Esophagus (tissue), 2 donors: Measurements from ENCODE around the gene BHLHE23. TPM values are rescaled to one million over a fixed set of nuclear protein-coding genes. Genes with fewer than 3 reads are reported as not detected.

ENCODE experiments used
- H3K27ac ChIP-seq, 2 donors: one replicate each; pipeline ENCODE4 v1.5.1; 2013; ENCODE audit warnings: low read depth in 2 of 2, mild to moderate bottlenecking in 2 of 2, inconsistent platforms in 1 of 2, low read length in 1 of 2, moderate library complexity in 1 of 2
- H3K27me3 ChIP-seq, 2 donors: one replicate each; pipeline ENCODE4 v1.6.1; 2013; ENCODE audit warnings: low read length in 2 of 2, control low read depth in 1 of 2, mild to moderate bottlenecking in 1 of 2; ENCODE audit not compliant: insufficient read depth in 2 of 2, control insufficient read depth in 1 of 2
- H3K36me3 ChIP-seq, 2 donors: one replicate each; pipeline ENCODE4 v1.6.1; 2013; ENCODE audit warnings: low read length in 1 of 2; ENCODE audit not compliant: control insufficient read depth in 2 of 2, insufficient read depth in 2 of 2
- H3K4me1 ChIP-seq, 2 donors: one replicate each; pipeline ENCODE4 v1.6.1; 2013; ENCODE audit warnings: low read length in 1 of 2; ENCODE audit not compliant: control insufficient read depth in 2 of 2, insufficient read depth in 2 of 2
- H3K4me3 ChIP-seq, 2 donors: one replicate each; pipeline ENCODE4 v1.5.1; 2013; ENCODE audit warnings: low read length in 2 of 2, mild to moderate bottlenecking in 2 of 2, low read depth in 1 of 2, moderate library complexity in 1 of 2
- H3K9me3 ChIP-seq, 2 donors: one replicate each; pipeline ENCODE4 v1.6.1; 2013; ENCODE audit warnings: mild to moderate bottlenecking in 2 of 2, low read depth in 1 of 2, low read length in 1 of 2, moderate library complexity in 1 of 2; ENCODE audit not compliant: control insufficient read depth in 2 of 2, insufficient read depth in 1 of 2
- WGBS, 2 donors: extraction: QIAGEN DNeasy Blood & Tissue Kit; methylation state at CpG; one replicate each; pipeline ENCODE4 v1.1.7; 2013; 5-methylcytosine and 5-hydroxymethylcytosine counted together
- polyA plus RNA-seq, 2 donors: library from polyadenylated mRNA; stranded (reverse); fragments of 200-250 nt; gene quantifications; one replicate each; pipeline ENCODE4 v1.2.3, GENCODE V29; 2013
- donor health status: healthy with polysubstance abuse.
- donor health status: Bipolar disorder and iron deficiency.

The BHLHE23 gene
- polyA plus RNA-seq, 2 donors, result not detected

GRCh38 chr20:63033794-63034709, 27.3 kb upstream of the BHLHE23 start:
- Histone ChIP-seq H3K27ac (no peak overlapping the region), H3K9me3 (peaks cover 0 to 3% of the 10 kb centered on the region in 2 donors), H3K27me3 (peaks cover 0 to 4% of the 10 kb centered on the region in 2 donors), H3K36me3 (no peaks in the 10 kb centered on the region), H3K4me3 (no peak overlapping the region), H3K4me1 (peaks cover 2 to 4% of the 10 kb centered on the region in 2 donors)
- 71 to 74% methylated on average over 32 to 33 of the region's 33 CpGs for WGBS, 2 donors

GRCh38 chr20:63032861-63033793, 26.4 kb upstream of the BHLHE23 start:
- H3K9me3 ChIP-seq, result peaks cover 0 to 3% of the 10 kb centered on the region in 2 donors
- H3K27ac ChIP-seq, result no peak overlapping the region
- 9 to 11% methylated on average over 34 of the region's 34 CpGs for WGBS, 2 donors
- H3K4me3 ChIP-seq, result no peak overlapping the region
- H3K4me1 ChIP-seq, result peaks cover 2 to 4% of the 10 kb centered on the region in 2 donors
- H3K27me3 ChIP-seq, result peaks cover 0 to 4% of the 10 kb centered on the region in 2 donors
- H3K36me3 ChIP-seq, result no peaks in the 10 kb centered on the region

GRCh38 chr20:63032026-63032800, 25.4 kb upstream of the BHLHE23 start:
- peaks cover 2 to 4% of the 10 kb centered on the region in 2 donors for H3K4me1 ChIP-seq
- no peaks in the 10 kb centered on the region for H3K36me3 ChIP-seq
- H3K27me3 ChIP-seq, result peaks cover 0 to 7% of the 10 kb centered on the region in 2 donors
- H3K27ac ChIP-seq, result no peak overlapping the region
- H3K9me3 ChIP-seq, result peaks cover 0 to 3% of the 10 kb centered on the region in 2 donors
- WGBS, 2 donors, result 55 to 61% methylated on average over 22 of the region's 22 CpGs
- H3K4me3 ChIP-seq, result no peak overlapping the region

GRCh38 chr20:63031251-63032014, 24.7 kb upstream of the BHLHE23 start:
- Histone ChIP-seq H3K27ac (no peak overlapping the region), H3K4me1 (peaks cover 2 to 4% of the 10 kb centered on the region in 2 donors), H3K36me3 (no peaks in the 10 kb centered on the region), H3K9me3 (peaks cover 0 to 3% of the 10 kb centered on the region in 2 donors), H3K27me3 (peaks cover 0 to 12% of the 10 kb centered on the region in 2 donors), H3K4me3 (no peak overlapping the region)
- WGBS, 2 donors, result 57 to 58% methylated on average over 24 of the region's 24 CpGs

- Histone ChIP-seq H3K27ac (no peak overlapping the region), H3K4me1 (peaks cover 2 to 7% of the 10 kb centered on the region in 2 donors), H3K27me3 (peaks cover 0 to 18% of the 10 kb centered on the region in 2 donors), H3K9me3 (peaks cover 0 to 3% of the 10 kb centered on the region in 2 donors), H3K36me3 (no peaks in the 10 kb centered on the region), H3K4me3 (no peak overlapping the region)
- 45 to 56% methylated on average over 37 of the region's 37 CpGs for WGBS, 2 donors
Observed at GRCh38 chr20:63029358-63030121, 22.8 kb upstream of the BHLHE23 start.

GRCh38 chr20:63028461-63028921, 21.7 kb upstream of the BHLHE23 start:
- Histone ChIP-seq H3K27ac (no peak overlapping the region), H3K9me3 (peaks cover 0 to 3% of the 10 kb centered on the region in 2 donors), H3K27me3 (peaks cover 0 to 18% of the 10 kb centered on the region in 2 donors), H3K36me3 (no peaks in the 10 kb centered on the region), H3K4me1 (peaks cover 2 to 7% of the 10 kb centered on the region in 2 donors), H3K4me3 (no peak overlapping the region)
- WGBS, 2 donors, result 27 to 30% methylated on average over 21 to 22 of the region's 22 CpGs

- 10 to 11% methylated on average over 18 to 23 of the region's 23 CpGs for WGBS, 2 donors
- H3K27me3 ChIP-seq, result peaks cover 0 to 19% of the 10 kb centered on the region in 2 donors
- peaks cover 0 to 3% of the 10 kb centered on the region in 2 donors for H3K9me3 ChIP-seq
- H3K4me1 ChIP-seq, result peaks cover 2 to 3% of the 10 kb centered on the region in 2 donors
- H3K27ac ChIP-seq, result no peak overlapping the region
- H3K4me3 ChIP-seq, result no peak overlapping the region
- no peaks in the 10 kb centered on the region for H3K36me3 ChIP-seq
Observed at GRCh38 chr20:63027922-63028389, 21.2 kb upstream of the BHLHE23 start.
